Tibial nerve (tissue), 4 donors: ENCODE results near the gene ZNF705A. TPM values are rescaled to one million over a fixed set of nuclear protein-coding genes. Genes with fewer than 3 reads are reported as not detected.
"Not testable (repeated sequence)": the region's sequence is repeated elsewhere in the genome, so short reads cannot be mapped to it uniquely, and the experiment has no call there.

Source experiments
- DNase-seq, 2 donors: peaks; one replicate each; pipeline ENCODE4 v3.0.0-alpha.2; 2019; ENCODE audit warnings: low spot score in 2 of 2
- H3K27ac ChIP-seq, 4 donors: fragments of 200-600 bp; sonication (generic) in 3 of 4; one replicate each; pipeline ENCODE4 v1.5.1; 2017 to 2019; ENCODE audit warnings: mild to moderate bottlenecking in 1 of 4
- H3K27me3 ChIP-seq, 2 donors: fragments of 200-600 bp; sonication (generic) in 1 of 2; one replicate each; pipeline versions ENCODE4 v1.5.1 to v1.6.0; 2017 to 2019
- H3K36me3 ChIP-seq, 3 donors: fragments of 200-600 bp; sonication (generic); one replicate each; pipeline ENCODE4 v1.5.1; 2018 to 2019
- H3K4me1 ChIP-seq, 4 donors: fragments of 200-600 bp; sonication (generic) in 3 of 4; one replicate each; pipeline ENCODE4 v1.5.1; 2017 to 2019
- H3K4me3 ChIP-seq, 4 donors: fragments of 200-600 bp; sonication (generic) in 3 of 4; one replicate each; pipeline ENCODE4 v1.5.1; 2017 to 2019; ENCODE audit warnings: mild to moderate bottlenecking in 1 of 4, moderate library complexity in 1 of 4
- H3K9me3 ChIP-seq, 4 donors: fragments of 200-600 bp; sonication (generic) in 3 of 4; one replicate each; pipeline ENCODE4 v1.5.1; 2017 to 2019
- WGBS, 2 donors: methylation state at CpG; one replicate each; pipeline ENCODE4 v1.1.5; 2018; 5-methylcytosine and 5-hydroxymethylcytosine counted together
- total RNA-seq, 4 donors: library from RNA; depleted of rRNA; stranded (reverse); fragments of >200 nt; gene quantifications; one replicate each; pipeline ENCODE4 v1.1.0, GENCODE V29; 2016

The ZNF705A gene
- total RNA-seq, 4 donors from 2014 or later, result not detected

DNA sequence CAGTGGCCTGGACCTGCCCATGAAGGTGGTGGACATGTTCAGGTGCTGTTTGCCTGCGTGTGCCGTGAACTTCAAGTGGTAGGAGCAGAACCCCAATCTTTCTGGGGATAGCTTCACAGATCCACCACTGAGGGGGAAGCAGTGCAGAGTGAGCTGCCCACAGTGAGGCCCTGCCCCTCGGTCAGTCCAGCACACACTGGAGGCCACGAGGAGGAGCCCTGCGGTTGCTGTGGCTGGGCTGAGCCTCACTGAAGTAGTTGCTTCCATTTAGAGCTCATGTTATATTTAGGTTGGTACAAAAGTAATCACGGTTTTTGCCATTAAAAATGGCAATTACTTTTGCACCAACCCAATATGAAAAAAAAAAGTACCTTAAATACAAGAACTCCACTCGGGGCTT lies 72.7 kb downstream of the ZNF705A start:
- WGBS, 2 donors, result 43% methylated on average over 7 of the region's 7 CpGs
- H3K36me3 ChIP-seq, H3K4me3 ChIP-seq, H3K9me3 ChIP-seq, H3K27me3 ChIP-seq, DNase-seq, H3K27ac ChIP-seq, H3K4me1 ChIP-seq: not testable (repeated sequence)

Other genes starting within 250 kb of the ZNF705A start
- 100 to 1,000 TPM in 3 of 4 donors, 10 to 100 TPM in 1; 83.4 to 262 (median 115) TPM for gene SLC2A3, start 220.8 kb upstream of the ZNF705A start, total RNA-seq
- 10 to 100 TPM; 19.4 to 24.7 (median 20.1) TPM for gene FOXJ2, start 124.3 kb upstream of the ZNF705A start, total RNA-seq
- gene C3AR1, start 90.7 kb upstream of the ZNF705A start, total RNA-seq, result 10 to 100 TPM in 1 of 4 donors, 1 to 10 TPM in 3; 7.1 to 16.8 (median 9.1) TPM
- 10 to 100 TPM; 17.4 to 38.2 (median 32.1) TPM for gene NECAP1, start 74.7 kb upstream of the ZNF705A start, total RNA-seq
- gene CLEC4A, start 33.4 kb upstream of the ZNF705A start, total RNA-seq, result 1 to 10 TPM; 2.2 to 7.9 (median 5.8) TPM
- gene FAM90A1, start 70.6 kb downstream of the ZNF705A start, total RNA-seq, result under 1 TPM in 1 of 4 donors, not detected in 3; 0.21 TPM